ENCODE results near the gene ZMYM2. TPM values are rescaled to one million over a fixed set of nuclear protein-coding genes. Genes with fewer than 3 reads are reported as not detected.
A peak's percentile ranks its signal among the peaks of the same experiment; 100 is the strongest.

Gene ZMYM2
- total RNA-seq, 1 donor from 2014 or later: 75.2 TPM

GRCh38 chr13:20134732-20135131, 176.2 kb downstream of the ZMYM2 start:
- Mint-ChIP-seq H3K27me3 (peaks cover 24% of the 10 kb centered on the region), H3K27ac (no peak overlapping the region), H3K9me3 (no peaks in the 10 kb centered on the region), H3K4me1 (peaks cover 4% of the 10 kb centered on the region), H3K36me3 (ENCODE audit: low read depth) (no peaks in the 10 kb centered on the region), H3K4me3 (no peak overlapping the region)
- ChIA-PET CTCF (no interaction called here), POLR2A (no interaction called here)
- DNase-seq (no peak), ATAC-seq (ENCODE audit: low read depth) (no peak)
- TF ChIP-seq, protein P1, sequence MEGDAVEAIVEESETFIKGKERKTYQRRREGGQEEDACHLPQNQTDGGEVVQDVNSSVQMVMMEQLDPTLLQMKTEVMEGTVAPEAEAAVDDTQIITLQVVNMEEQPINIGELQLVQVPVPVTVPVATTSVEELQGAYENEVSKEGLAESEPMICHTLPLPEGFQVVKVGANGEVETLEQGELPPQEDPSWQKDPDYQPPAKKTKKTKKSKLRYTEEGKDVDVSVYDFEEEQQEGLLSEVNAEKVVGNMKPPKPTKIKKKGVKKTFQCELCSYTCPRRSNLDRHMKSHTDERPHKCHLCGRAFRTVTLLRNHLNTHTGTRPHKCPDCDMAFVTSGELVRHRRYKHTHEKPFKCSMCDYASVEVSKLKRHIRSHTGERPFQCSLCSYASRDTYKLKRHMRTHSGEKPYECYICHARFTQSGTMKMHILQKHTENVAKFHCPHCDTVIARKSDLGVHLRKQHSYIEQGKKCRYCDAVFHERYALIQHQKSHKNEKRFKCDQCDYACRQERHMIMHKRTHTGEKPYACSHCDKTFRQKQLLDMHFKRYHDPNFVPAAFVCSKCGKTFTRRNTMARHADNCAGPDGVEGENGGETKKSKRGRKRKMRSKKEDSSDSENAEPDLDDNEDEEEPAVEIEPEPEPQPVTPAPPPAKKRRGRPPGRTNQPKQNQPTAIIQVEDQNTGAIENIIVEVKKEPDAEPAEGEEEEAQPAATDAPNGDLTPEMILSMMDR (IDR thresholded peaks at IDR 0.05): no peak
- intact Hi-C loops (cut with micrococcal nuclease): no loop called here

DNA sequence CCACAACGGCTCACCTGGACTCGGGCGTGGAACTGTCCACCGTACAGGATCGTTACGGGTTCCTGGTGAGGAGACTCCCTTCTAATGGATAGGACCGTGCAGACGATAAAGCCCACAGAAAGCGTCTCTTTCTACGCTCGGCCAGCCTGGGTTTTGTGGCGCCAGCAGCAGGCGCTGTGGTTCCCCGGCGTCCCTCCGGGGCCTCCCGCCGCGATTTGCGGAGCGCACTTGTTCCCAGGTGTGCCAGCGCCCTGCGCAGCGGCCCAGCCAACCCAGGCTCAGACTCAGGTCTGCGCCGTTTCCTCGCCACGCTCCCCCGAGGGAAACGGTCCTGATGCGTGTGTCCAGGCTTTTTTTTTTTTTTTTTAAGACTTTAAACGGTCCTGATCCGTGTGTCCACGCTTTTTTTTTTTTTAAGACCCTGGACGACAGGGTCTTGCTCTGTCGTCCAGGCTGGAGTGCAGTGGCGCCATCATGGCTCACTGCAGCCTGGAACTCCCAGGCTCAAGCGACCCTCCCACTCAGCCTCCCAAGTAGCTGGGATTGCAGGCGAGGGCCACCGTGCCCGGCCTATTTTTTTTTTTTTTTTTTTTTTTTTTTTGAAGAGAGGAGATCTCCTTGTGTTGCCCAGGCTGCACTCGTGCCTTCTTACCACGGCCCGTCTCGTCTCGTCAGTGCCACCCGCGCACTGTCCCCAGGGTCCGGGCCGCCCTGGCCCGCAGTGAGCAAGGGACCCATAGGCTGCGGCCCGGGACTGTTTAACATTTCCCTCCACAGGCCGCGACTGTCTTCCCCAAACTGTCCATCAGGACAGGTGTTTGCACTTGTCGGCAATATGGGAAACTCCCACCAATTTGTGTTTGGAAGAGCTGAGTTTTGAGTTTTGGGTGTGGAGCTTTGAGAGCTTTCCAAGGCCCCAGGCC, 178.5 kb downstream of the ZMYM2 start:
- Mint-ChIP-seq H3K4me3 (peak overlapping the region; percentile 7), H3K27me3 (peaks cover 37% of the 10 kb centered on the region), H3K4me1 (peaks cover 7% of the 10 kb centered on the region), H3K36me3 (ENCODE audit: low read depth) (no peaks in the 10 kb centered on the region), H3K27ac (no peak overlapping the region), H3K9me3 (no peaks in the 10 kb centered on the region)
- ATAC-seq (ENCODE audit: low read depth): no peak
- TF ChIP-seq, protein P1 (IDR thresholded peaks at IDR 0.05): no peak
- intact Hi-C loops (cut with micrococcal nuclease): no loop called here
- POLR2A ChIA-PET: no interaction called here
- no peak for DNase-seq
- CTCF ChIA-PET: no interaction called here

DNA sequence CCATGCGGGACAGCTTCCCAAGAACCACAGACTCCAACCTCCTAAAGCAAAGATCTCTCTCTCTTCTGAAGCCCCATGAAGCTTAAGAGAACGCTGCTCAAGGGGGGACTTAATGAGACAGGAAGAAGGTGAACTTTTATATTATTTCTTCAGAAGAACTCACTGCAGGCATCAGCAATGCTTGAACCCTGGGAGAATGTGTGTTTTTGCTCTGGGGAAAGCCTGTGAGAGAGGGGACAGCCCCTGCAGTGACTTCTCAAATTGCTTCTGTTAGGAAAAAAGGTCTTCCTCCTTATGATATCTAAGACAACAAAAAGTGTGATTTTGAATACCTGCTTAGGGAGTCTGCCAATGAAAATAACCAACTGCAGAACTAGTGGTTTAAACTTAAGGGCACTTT, 179.3 kb downstream of the ZMYM2 start:
- intact Hi-C loops (cut with micrococcal nuclease): no loop called here
- H3K27me3 Mint-ChIP-seq: peaks cover 37% of the 10 kb centered on the region
- ChIA-PET CTCF (interaction anchor here (0.6 kb wide), 1 partner anchor 14 kb away, joined by 3 read pairs; no protein-coding TSS in a partner anchor), POLR2A (no interaction called here)
- TF ChIP-seq, protein P1 (IDR thresholded peaks at IDR 0.05): no peak
- peaks cover 8% of the 10 kb centered on the region for H3K4me1 Mint-ChIP-seq
- ATAC-seq (ENCODE audit: low read depth) (no peak), DNase-seq (no peak)
- no peak overlapping the region for H3K4me3 Mint-ChIP-seq
- H3K36me3 Mint-ChIP-seq (ENCODE audit: low read depth): no peaks in the 10 kb centered on the region
- no peak overlapping the region for H3K27ac Mint-ChIP-seq
- no peaks in the 10 kb centered on the region for H3K9me3 Mint-ChIP-seq

DNA sequence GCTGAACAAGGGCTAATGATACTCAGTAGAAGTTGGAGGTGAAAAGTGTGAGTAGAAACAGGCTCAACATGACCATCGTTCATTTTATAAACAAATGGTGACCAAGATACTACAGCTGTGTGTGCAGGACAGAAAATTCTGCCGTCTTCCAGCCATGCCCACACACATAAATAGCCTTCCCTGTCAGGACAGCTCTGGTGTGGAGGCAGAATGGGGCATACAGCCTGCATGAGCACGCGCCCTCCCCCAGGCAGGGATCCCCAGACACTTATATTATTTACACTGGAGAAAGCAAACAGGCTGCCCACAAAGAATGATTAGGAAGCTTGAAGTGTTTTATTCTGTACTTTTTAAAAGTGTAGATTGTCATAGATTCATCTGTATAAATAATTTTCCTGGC, 182.0 kb downstream of the ZMYM2 start:
- ATAC-seq (ENCODE audit: low read depth): no peak
- Mint-ChIP-seq H3K36me3 (ENCODE audit: low read depth) (no peaks in the 10 kb centered on the region), H3K27me3 (peaks cover 40% of the 10 kb centered on the region), H3K4me3 (no peak overlapping the region), H3K4me1 (peaks cover 10% of the 10 kb centered on the region), H3K27ac (no peak overlapping the region), H3K9me3 (no peaks in the 10 kb centered on the region)
- intact Hi-C loops (cut with micrococcal nuclease): no loop called here
- ChIA-PET POLR2A (no interaction called here), CTCF (no interaction called here)
- TF ChIP-seq, protein P1 (IDR thresholded peaks at IDR 0.05): no peak
- DNase-seq: no peak

Other genes with a start within 250 kb of the ZMYM2 start
- 75.3 and 75.6 TPM in 2 replicates for gene PSPC1, start 175.8 kb upstream of the ZMYM2 start, total RNA-seq
- 14.1 and 17.1 TPM in 2 replicates for gene ZMYM5, start 95.1 kb upstream of the ZMYM2 start, total RNA-seq
- gene GJA3, start 202.3 kb downstream of the ZMYM2 start, total RNA-seq: 0.09 and 0.10 TPM in 2 replicates
- gene GJB2, start 234.2 kb downstream of the ZMYM2 start, total RNA-seq: not detected in 2 replicates